HG02642 (cell line): Measurements from ENCODE around the gene DBT.
A peak's percentile ranks its signal among the peaks of the same experiment; 100 is the strongest.
"Not testable (repeated sequence)": the region's sequence is repeated elsewhere in the genome, so short reads cannot be mapped to it uniquely, and the experiment has no call there.

Source experiments
- ATAC-seq: cut with Tn5 transposase; IDR thresholded peaks from one replicate; pipeline ENCODE4 v1.9.1; 2021; ENCODE audit warnings: mild to moderate bottlenecking; ENCODE audit not compliant: unreplicated experiment, poor library complexity

DBT gene

GRCh38 chr1:100249537-100250257 is at the start of gene DBT:
Gene DBT, minus strand, starts transcription at chr1:100249834. Its CDS starts 14 bp downstream, at chr1:100249820.
- peak; percentile 100 for ATAC-seq

- ATAC-seq = no peak
Measured at GRCh38 chr1:100298512-100298911, 48.9 kb upstream of the DBT start.

- not testable (repeated sequence) for ATAC-seq
Measured at GRCh38 chr1:100296997-100297396, 47.4 kb upstream of the DBT start.

GRCh38 chr1:100296140-100296539 is 46.5 kb upstream of the DBT start:
- no peak for ATAC-seq

- ATAC-seq = no peak
Measured at GRCh38 chr1:100292711-100293110, 43.1 kb upstream of the DBT start.

GRCh38 chr1:100290291-100290690 is 40.7 kb upstream of the DBT start:
- ATAC-seq = no peak

- ATAC-seq = no peak
Measured at GRCh38 chr1:100287162-100287561, 37.5 kb upstream of the DBT start.

GRCh38 chr1:100284591-100284990 is 35.0 kb upstream of the DBT start:
- no peak for ATAC-seq

GRCh38 chr1:100279954-100280682 is 30.5 kb upstream of the DBT start:
- ATAC-seq = no peak

GRCh38 chr1:100279358-100279923 is 29.8 kb upstream of the DBT start:
- ATAC-seq = no peak

GRCh38 chr1:100277866-100278265 is 28.2 kb upstream of the DBT start:
- no peak for ATAC-seq

- ATAC-seq = no peak
Measured at GRCh38 chr1:100268202-100268601, 18.6 kb upstream of the DBT start.

- no peak for ATAC-seq
Measured at GRCh38 chr1:100267284-100267683, 17.6 kb upstream of the DBT start.

GRCh38 chr1:100266741-100267140 is 17.1 kb upstream of the DBT start:
- peak; percentile 30 for ATAC-seq

- peak; percentile 99 for ATAC-seq
Measured at GRCh38 chr1:100265931-100266740, 16.5 kb upstream of the DBT start, which contains the start of gene RTCA. Gene RTCA, plus strand, starts transcription at chr1:100266216. Its CDS starts 160 bp downstream, at chr1:100266376.

GRCh38 chr1:100265562-100265930 is 15.9 kb upstream of the DBT start:
- ATAC-seq = peak; percentile 32

GRCh38 chr1:100264081-100264480 is 14.4 kb upstream of the DBT start:
- ATAC-seq = not testable (repeated sequence)

- ATAC-seq = no peak
Measured at GRCh38 chr1:100261686-100262085, 12.1 kb upstream of the DBT start.

GRCh38 chr1:100258427-100258826 is 8.8 kb upstream of the DBT start:
- not testable (repeated sequence) for ATAC-seq

GRCh38 chr1:100256273-100256672 is 6.6 kb upstream of the DBT start:
- not testable (repeated sequence) for ATAC-seq
